K562 (cell line): ENCODE measurements around the gene SPSB1. TPM values are rescaled to one million over a fixed set of nuclear protein-coding genes. Genes with fewer than 3 reads are reported as not detected.

ENCODE experiments used
- ATAC-seq: fragments of 200-7000 bp; cut with Tn5 transposase; 3 replicates; pipeline ENCODE4 v1.9.1; 2020; ENCODE audit warnings: moderate library complexity
- BruUV-seq: library from RNA; stranded (reverse); fragments of 400-500 nt; replicated peaks from 2 replicates; lab custom pipeline; 2021; lab: Mats Ljungman, UMichigan
- CTCF ChIA-PET: fragments of 300-600 bp; formaldehyde crosslinking; extraction: SDS; loops from one replicate; lab custom pipeline; 2021; ENCODE audit warnings: low intra/inter-chr PET ratio; lab: Yijun Ruan, JAX
- POLR2A ChIA-PET: fragments of 300-600, 350-650 bp; sonication (Branson Sonifier 250); formaldehyde crosslinking; extraction: SDS; loops from one replicate; lab custom pipeline; 2021; ENCODE audit warnings: antibody characterized with exemption, inconsistent platforms; lab: Yijun Ruan, JAX
- DNase-seq, 4 experiments: peaks; one replicate each; pipeline versions ENCODE4 v3.0.0 to v3.0.0-alpha.2; 2011 to 2018; ENCODE audit warnings: low spot score in 3 of 4, mixed read lengths in 3 of 4; ENCODE audit errors: extremely low read depth in 1 of 4
- FAIRE-seq: peaks from 2 replicates; lab custom pipeline; 2011; peaks lifted over from hg19 to GRCh38; lab: Jason Lieb, UNC
- H2AFZ ChIP-seq: 2 replicates; pipeline ENCODE4 v1.6.0; 2011; ENCODE audit warnings: low read depth, low read length, control low read depth, inconsistent platforms
- H3K27ac ChIP-seq: fragments of 200-600 bp; 3 replicates; pipeline ENCODE4 v1.8.0; 2011; ENCODE audit warnings: low read depth, mild to moderate bottlenecking, control low read depth, inconsistent platforms, low read length, moderate library complexity, mixed read lengths; ENCODE audit errors: extremely low read depth
- H3K27me3 ChIP-seq, 2 experiments: fragments of 300-600 bp in 1 of 2; 2 replicates in 1 of 2; 3 replicates in 1 of 2; pipeline versions ENCODE4 v1.6.0 to v1.8.0; 2011; ENCODE audit warnings: inconsistent platforms in 2 of 2, low read length in 2 of 2, mild to moderate bottlenecking in 1 of 2, mixed read lengths in 1 of 2, moderate library complexity in 1 of 2; ENCODE audit not compliant: control insufficient read depth in 2 of 2, insufficient read depth in 2 of 2
- H3K36me3 ChIP-seq: fragments of 300-600 bp; 3 replicates; pipeline ENCODE4 v1.8.0; 2011; ENCODE audit warnings: mild to moderate bottlenecking, low read length, inconsistent platforms; ENCODE audit not compliant: control insufficient read depth, insufficient read depth
- H3K4me1 ChIP-seq, 2 experiments: fragments of 200-600 bp in 1 of 2; replicated peaks in 1 of 2; 2 replicates in 1 of 2; 3 replicates in 1 of 2; pipeline versions ENCODE4 v1.5.1 to v1.8.0; 2011; ENCODE audit warnings: inconsistent platforms in 2 of 2, low read length in 2 of 2, mild to moderate bottlenecking in 1 of 2, mixed read lengths in 1 of 2, moderate library complexity in 1 of 2; ENCODE audit not compliant: control insufficient read depth in 2 of 2, insufficient read depth in 2 of 2
- H3K4me2 ChIP-seq: 2 replicates; pipeline ENCODE4 v1.6.1; 2011; ENCODE audit warnings: low read length, control low read depth, inconsistent platforms, mixed read lengths; ENCODE audit not compliant: insufficient read depth
- H3K4me3 ChIP-seq: fragments of 200-600 bp; sonication (generic), shearing (Covaris generic); 2 replicates; pipeline ENCODE4 v1.5.1; 2016; ENCODE audit warnings: control low read depth, inconsistent platforms
- H3K79me2 ChIP-seq: fragments of 200-600 bp; 3 replicates; pipeline ENCODE4 v1.8.0; 2011; ENCODE audit warnings: low read length, inconsistent platforms; ENCODE audit not compliant: control insufficient read depth, insufficient read depth
- H3K9ac ChIP-seq, 2 experiments: 2 replicates each; pipeline versions ENCODE4 v1.6.0 to v1.6.1; 2011; ENCODE audit warnings: low read depth in 2 of 2, low read length in 2 of 2, control low read depth in 1 of 2, inconsistent platforms in 1 of 2, mild to moderate bottlenecking in 1 of 2, mixed read lengths in 1 of 2; ENCODE audit not compliant: insufficient read depth in 1 of 2
- H3K9me1 ChIP-seq: one replicate; pipeline ENCODE4 v1.6.0; 2011; ENCODE audit warnings: inconsistent platforms, mild to moderate bottlenecking, low read length, moderate library complexity; ENCODE audit not compliant: control insufficient read depth, insufficient read depth
- H3K9me3 ChIP-seq: replicated peaks from 2 replicates; pipeline ENCODE4 v1.5.1; 2011; ENCODE audit warnings: low read depth, low read length, inconsistent platforms; ENCODE audit not compliant: control insufficient read depth, insufficient read depth
- H4K20me1 ChIP-seq: replicated peaks from 2 replicates; pipeline ENCODE4 v1.6.1; 2011; ENCODE audit warnings: low read length, inconsistent platforms, mixed read lengths; ENCODE audit not compliant: control insufficient read depth, insufficient read depth
- ETS2 ChIP-seq: IDR thresholded peaks from 2 replicates; pipeline ENCODE4 v1.6.1; 2016; ENCODE audit warnings: borderline replicate concordance, missing genetic modification characterization, mild to moderate bottlenecking, moderate library complexity, missing compliant biosample characterization; ENCODE audit not compliant: poor library complexity, severe bottlenecking
- FOSL1 ChIP-seq: fragments of 200-800 bp; sonication (Bioruptor generic); conservative IDR thresholded peaks from 2 replicates; pipeline ENCODE4 v1.6.1; 2016; ENCODE audit warnings: missing genetic modification characterization, missing compliant biosample characterization
- HLTF ChIP-seq: fragments of 450-650 bp; IDR thresholded peaks from 2 replicates; pipeline ENCODE4 v1.6.1; 2016
- JUN ChIP-seq, 2 experiments: sonication (generic) in 1 of 2; formaldehyde crosslinking in 1 of 2; IDR thresholded peaks; 2 replicates each; pipeline versions ENCODE4 v1.6.1 to v1.8.0; 2012 to 2022; ENCODE audit warnings: borderline replicate concordance in 2 of 2, mild to moderate bottlenecking in 2 of 2, improper control_type of control experiment in 1 of 2, low read depth in 1 of 2, low read length in 1 of 2, missing genetic modification reagents in 1 of 2
- JUND ChIP-seq, 2 experiments: IDR thresholded peaks; 2 replicates in 1 of 2; 3 replicates in 1 of 2; pipeline ENCODE4 v1.6.1; 2011; ENCODE audit warnings: borderline replicate concordance in 2 of 2, low read depth in 2 of 2, low read length in 2 of 2, improper control_type of control experiment in 1 of 2, missing biosample characterization in 1 of 2, missing genetic modification characterization in 1 of 2, missing genetic modification reagents in 1 of 2
- MEIS2 ChIP-seq: fragments of 450-650 bp; IDR thresholded peaks from 2 replicates; pipeline ENCODE4 v1.6.1; 2014; ENCODE audit warnings: mild to moderate bottlenecking; ENCODE audit not compliant: partially characterized antibody
- NFE2 ChIP-seq: IDR thresholded peaks from 2 replicates; pipeline ENCODE4 v1.6.1; 2014; ENCODE audit warnings: antibody characterized with exemption, low read depth
- PRMT5 ChIP-seq: sonication (generic); formaldehyde crosslinking; IDR thresholded peaks from 2 replicates; pipeline ENCODE4 v1.5.0; 2020; ENCODE audit warnings: missing genetic modification reagents
- SIRT6 ChIP-seq: IDR thresholded peaks from one replicate; pipeline ENCODE4 v1.6.1; 2012; ENCODE audit warnings: low read depth, mild to moderate bottlenecking, control low read depth, inconsistent platforms, low read length, moderate library complexity
- TAL1 ChIP-seq: fragments of 450-650 bp; IDR thresholded peaks from 2 replicates; pipeline ENCODE4 v1.6.1; 2016; ENCODE audit warnings: mild to moderate bottlenecking
- TCFL5 ChIP-seq: fragments of 250-450 bp; sonication (Bioruptor Pico); conservative IDR thresholded peaks from 2 replicates; pipeline ENCODE4 v1.6.1; 2021; ENCODE audit warnings: mild to moderate bottlenecking, moderate library complexity, matching md5 sums
- ZNF785 ChIP-seq: fragments of 250-450 bp; sonication (Bioruptor Pico); IDR thresholded peaks from 2 replicates; pipeline ENCODE4 v1.4.0; 2020; ENCODE audit warnings: mild to moderate bottlenecking
- WGBS: fragments of 100-300 bp; shearing (Covaris generic); methylation state at CpG from one replicate; pipeline ENCODE4 v1.1.6; 2016; ENCODE audit warnings: low coverage, mixed read lengths; ENCODE audit not compliant: insufficient coverage; ENCODE audit errors: missing lambda C conversion rate; 5-methylcytosine and 5-hydroxymethylcytosine counted together
- in situ Hi-C: fragments of 300-500 bp; cut with MboI; formaldehyde crosslinking; loops from 4 replicates; pipeline ENCODE4 v1.15.0; 2018; ENCODE audit warnings: inconsistent platforms, mixed read lengths
- intact Hi-C: fragments of 100-400 bp; cut with micrococcal nuclease; formaldehyde crosslinking; loops from 2 replicates; pipeline ENCODE4 v1.14.2; 2022
- polyA plus RNA-seq, 8 experiments: library from polyadenylated mRNA; depleted of rRNA in 4 of 8; stranded (reverse) in 5 of 8; unstranded in 3 of 8; fragments of >200 nt; fragmentation: Nextera tagmentation in 2 of 8; fragmentation: Illumina TruSeq in 1 of 8; extraction: Ambion mirVana in 2 of 8; extraction: Trizol in 1 of 8; gene quantifications; 2 replicates each; pipeline versions ENCODE4 v1.2.1 to v1.2.3, GENCODE V29; 2011 to 2014; ENCODE audit warnings: inconsistent platforms in 1 of 8, missing spikeins in 1 of 8
- total RNA-seq, 7 experiments: library from RNA; depleted of rRNA in 6 of 7; stranded (reverse); fragments of >200 nt in 6 of 7; fragmentation: Illumina TruSeq in 2 of 7; extraction: Trizol in 2 of 7; gene quantifications; 2 replicates each; pipeline versions ENCODE4 v1.2.1 to v1.2.3, GENCODE V29; 2011 to 2021; ENCODE audit warnings: low replicate concordance in 1 of 7
- TF ChIP-seq, protein P1 (sequence below): fragments of 450-650 bp; IDR thresholded peaks from 2 replicates; pipeline ENCODE4 v1.6.1; 2016
- TF ChIP-seq, protein P2 (sequence below): fragments of 200-800 bp; sonication (Bioruptor generic); IDR thresholded peaks from 2 replicates; pipeline ENCODE4 v1.6.1; 2017; ENCODE audit warnings: missing genetic modification characterization, missing compliant biosample characterization
- TF ChIP-seq, protein P3 (sequence below), 2 experiments: fragments of 450-650 bp in 1 of 2; sonication (generic) in 1 of 2; formaldehyde crosslinking in 1 of 2; IDR thresholded peaks in 1 of 2; conservative IDR thresholded peaks in 1 of 2; 2 replicates each; pipeline versions ENCODE4 v1.6.1 to v1.8.1; 2016 to 2023; ENCODE audit warnings: mild to moderate bottlenecking in 2 of 2, moderate library complexity in 2 of 2, inconsistent platforms in 1 of 2, missing genetic modification reagents in 1 of 2

Gene SPSB1
- total and polyA plus RNA-seq, 9 of the 15 experiments (the other 6 are each of a cell fraction or from before 2014, with no cell fraction given): 0.06 to 0.35 (median 0.14) TPM; not detected in 6

DNA sequence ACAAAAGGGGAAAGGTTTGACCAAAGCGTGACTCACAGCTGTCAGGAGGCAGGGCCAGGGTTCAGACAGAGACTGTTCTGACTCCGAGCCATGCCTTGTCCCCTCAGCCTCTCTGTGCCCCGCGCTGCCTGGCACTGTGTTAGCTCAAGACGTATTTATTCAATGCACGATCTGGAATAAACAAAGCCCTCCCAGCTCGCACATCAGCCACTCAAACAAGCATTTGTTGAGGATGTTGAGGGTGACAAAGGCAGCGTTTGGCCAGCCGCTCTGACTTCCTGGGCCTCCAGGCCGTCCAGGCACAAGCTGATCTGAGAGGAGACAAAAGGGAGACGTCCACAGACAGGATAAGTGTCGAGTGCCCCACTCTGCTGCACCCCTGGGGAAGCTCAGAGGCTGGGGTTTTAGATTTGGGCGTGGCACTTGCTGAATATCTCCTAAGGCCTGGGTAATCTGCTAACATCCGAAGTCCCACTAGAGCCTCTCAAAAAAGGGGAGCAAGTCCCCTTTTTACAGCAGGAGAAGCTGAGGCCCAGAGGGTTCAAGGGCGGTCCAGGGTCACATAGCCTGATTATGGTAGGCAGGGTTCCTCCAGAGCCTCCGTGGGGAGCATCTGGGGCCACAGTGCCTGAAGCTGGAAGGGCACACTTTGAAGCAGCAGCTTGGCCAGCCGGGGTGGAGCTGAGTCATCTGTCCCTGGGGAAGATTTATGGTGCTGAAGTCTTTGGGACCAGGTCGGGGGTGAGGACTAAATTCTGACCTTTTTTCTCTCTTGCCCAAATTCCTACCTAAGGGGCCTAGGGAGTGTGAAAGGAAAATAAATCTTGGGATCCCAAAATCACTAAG lies 95.9 kb downstream of the SPSB1 start:
- Histone ChIP-seq H4K20me1 (peaks cover 5% of the 10 kb centered on the region; the same call in 1 of the 2 replicates), H3K9me1 (no peaks in the 10 kb centered on the region), H3K27ac (no peak overlapping the region), H3K27me3 (peaks cover 37 to 80% of the 10 kb centered on the region in 2 experiments), H3K4me2 (no peak overlapping the region), H3K4me3 (no peak overlapping the region), H3K9me3 (no peaks in the 10 kb centered on the region), H2AFZ (no peak overlapping the region), H3K36me3 (no peaks in the 10 kb centered on the region), H3K4me1 (peaks cover 0 to 13% of the 10 kb centered on the region in 2 experiments; a peak in 4 of 5 replicates), H3K9ac (peak overlapping the region in 1 of 2 experiments; percentile 6; a peak in 1 of 4 replicates), H3K79me2 (no peaks in the 10 kb centered on the region)
- peak in 2 of 4 experiments; percentile 31 to 53 for DNase-seq
- WGBS: 7% methylated on average over 18 of the region's 18 CpGs
- ATAC-seq: peak; percentile 59; the same call in 2 of the 3 replicates
- BruUV-seq: no TSS peak
- CTCF ChIA-PET: no interaction called here
- intact Hi-C loops (no loop called here), in situ Hi-C loops (no loop called here)
- FAIRE-seq: no peak
- POLR2A ChIA-PET: interaction anchor here (1.2 to 2.1 kb wide), 3 partner anchors 12 to 25 kb away, joined by 4 to 9 read pairs (median 5); no protein-coding TSS in a partner anchor
- TF ChIP-seq, protein P1, sequence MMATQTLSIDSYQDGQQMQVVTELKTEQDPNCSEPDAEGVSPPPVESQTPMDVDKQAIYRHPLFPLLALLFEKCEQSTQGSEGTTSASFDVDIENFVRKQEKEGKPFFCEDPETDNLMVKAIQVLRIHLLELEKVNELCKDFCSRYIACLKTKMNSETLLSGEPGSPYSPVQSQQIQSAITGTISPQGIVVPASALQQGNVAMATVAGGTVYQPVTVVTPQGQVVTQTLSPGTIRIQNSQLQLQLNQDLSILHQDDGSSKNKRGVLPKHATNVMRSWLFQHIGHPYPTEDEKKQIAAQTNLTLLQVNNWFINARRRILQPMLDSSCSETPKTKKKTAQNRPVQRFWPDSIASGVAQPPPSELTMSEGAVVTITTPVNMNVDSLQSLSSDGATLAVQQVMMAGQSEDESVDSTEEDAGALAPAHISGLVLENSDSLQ: peak; percentile 94
- no peak for TF ChIP-seq HLTF
- TF ChIP-seq, protein P2, sequence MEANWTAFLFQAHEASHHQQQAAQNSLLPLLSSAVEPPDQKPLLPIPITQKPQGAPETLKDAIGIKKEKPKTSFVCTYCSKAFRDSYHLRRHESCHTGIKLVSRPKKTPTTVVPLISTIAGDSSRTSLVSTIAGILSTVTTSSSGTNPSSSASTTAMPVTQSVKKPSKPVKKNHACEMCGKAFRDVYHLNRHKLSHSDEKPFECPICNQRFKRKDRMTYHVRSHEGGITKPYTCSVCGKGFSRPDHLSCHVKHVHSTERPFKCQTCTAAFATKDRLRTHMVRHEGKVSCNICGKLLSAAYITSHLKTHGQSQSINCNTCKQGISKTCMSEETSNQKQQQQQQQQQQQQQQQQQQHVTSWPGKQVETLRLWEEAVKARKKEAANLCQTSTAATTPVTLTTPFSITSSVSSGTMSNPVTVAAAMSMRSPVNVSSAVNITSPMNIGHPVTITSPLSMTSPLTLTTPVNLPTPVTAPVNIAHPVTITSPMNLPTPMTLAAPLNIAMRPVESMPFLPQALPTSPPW (CRISPR knock-in tag): no peak
- TF ChIP-seq MEIS2: peak; percentile 94
- TF ChIP-seq TAL1: no peak
- TF ChIP-seq, protein P3, sequence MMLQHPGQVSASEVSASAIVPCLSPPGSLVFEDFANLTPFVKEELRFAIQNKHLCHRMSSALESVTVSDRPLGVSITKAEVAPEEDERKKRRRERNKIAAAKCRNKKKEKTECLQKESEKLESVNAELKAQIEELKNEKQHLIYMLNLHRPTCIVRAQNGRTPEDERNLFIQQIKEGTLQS (IDR thresholded peaks at IDR 0.05): peak; percentile 64
- TF ChIP-seq, protein P3 (CRISPR knock-in tag; conservative IDR thresholded peaks at IDR 0.05): 0 out of 2 replicates have a peak, but pooled peaks have one; percentile 27
- peak; percentile 77 for TF ChIP-seq JUND (IDR thresholded peaks at IDR 0.05; ENCODE audit: borderline replicate concordance, low read depth, low read length)
- no peak; the same call in 2 of the 3 replicates for TF ChIP-seq JUND (tag; IDR thresholded peaks at IDR 0.05; ENCODE audit: borderline replicate concordance, low read depth, low read length)
- TF ChIP-seq PRMT5: no peak
- TF ChIP-seq FOSL1 (tag): peak; percentile 73
- no peak for TF ChIP-seq TCFL5 (CRISPR knock-in tag)
- no peak for TF ChIP-seq ETS2 (tag)
- peak; percentile 58; the same call in 1 of the 2 replicates for TF ChIP-seq NFE2
- TF ChIP-seq SIRT6: no peak
- 0 out of 2 replicates have a peak, but pooled peaks have one; percentile 31 for TF ChIP-seq JUN (IDR thresholded peaks at IDR 0.05; ENCODE audit: borderline replicate concordance, low read depth, low read length)
- TF ChIP-seq JUN (CRISPR knock-in tag; IDR thresholded peaks at IDR 0.05; ENCODE audit: borderline replicate concordance): no peak
- no peak for TF ChIP-seq ZNF785 (CRISPR knock-in tag)
